ENCODE results near the gene TOLLIP. TPM values are rescaled to one million over a fixed set of nuclear protein-coding genes. Genes with fewer than 3 reads are reported as not detected.
"Not testable (repeated sequence)": the region's sequence is repeated elsewhere in the genome, so short reads cannot be mapped to it uniquely, and the experiment has no call there.

TOLLIP gene
- total and polyA plus RNA-seq, 8 donors: 14.9 to 119 (median 35.8) TPM

DNA sequence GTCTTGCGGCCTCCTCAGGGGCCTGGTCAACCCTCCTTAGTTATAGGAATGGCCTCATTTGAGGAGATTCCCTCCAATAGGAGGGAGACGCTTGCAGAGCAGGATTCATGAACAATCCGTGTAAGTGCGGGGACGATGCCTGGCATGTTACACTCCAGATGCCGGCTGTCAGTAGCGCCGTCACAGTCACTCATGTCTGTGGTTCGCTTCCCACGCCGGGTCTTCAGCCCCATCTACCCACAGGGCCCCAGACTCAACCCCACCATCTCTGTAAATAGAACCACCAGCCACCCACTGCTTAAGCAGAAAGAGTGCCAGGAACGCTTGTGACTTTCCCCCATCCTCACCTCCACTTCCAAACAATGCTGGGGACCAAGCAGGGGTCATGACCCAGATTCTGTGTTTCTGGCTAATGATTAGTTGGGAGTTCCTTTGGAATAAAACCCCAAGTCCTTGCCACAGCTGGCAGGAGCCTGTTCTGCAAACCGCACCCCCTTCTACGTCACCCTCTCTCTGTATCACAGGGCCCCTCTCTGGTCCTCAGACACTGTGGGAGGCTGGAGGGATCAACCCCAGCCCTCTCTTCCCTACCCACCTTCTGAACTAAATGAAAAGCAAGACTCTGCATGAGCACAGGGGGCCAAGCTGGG, 38.8 kb upstream of the TOLLIP start:
- WGBS, 5 donors: 83 to 91% (median 88%) methylated on average over 13 to 14 of the region's 14 CpGs
- Histone ChIP-seq H3K4me1 (no peaks in the 10 kb centered on the region), H3K36me3 (no peaks in the 10 kb centered on the region), H3K27ac (no peak overlapping the region), H3K27me3 (peaks cover 0 to 20% (median 18%) of the 10 kb centered on the region in 3 donors), H3K9me3 (no peaks in the 10 kb centered on the region), H3K4me3 (no peak overlapping the region)
- DNase-seq: no peak
- TF ChIP-seq EP300 (IDR thresholded peaks at IDR 0.05) (no peak), POLR2A (IDR thresholded peaks at IDR 0.05) (no peak), POLR2AphosphoS5 (IDR thresholded peaks at IDR 0.05) (no peak)
- TF ChIP-seq, protein P1, sequence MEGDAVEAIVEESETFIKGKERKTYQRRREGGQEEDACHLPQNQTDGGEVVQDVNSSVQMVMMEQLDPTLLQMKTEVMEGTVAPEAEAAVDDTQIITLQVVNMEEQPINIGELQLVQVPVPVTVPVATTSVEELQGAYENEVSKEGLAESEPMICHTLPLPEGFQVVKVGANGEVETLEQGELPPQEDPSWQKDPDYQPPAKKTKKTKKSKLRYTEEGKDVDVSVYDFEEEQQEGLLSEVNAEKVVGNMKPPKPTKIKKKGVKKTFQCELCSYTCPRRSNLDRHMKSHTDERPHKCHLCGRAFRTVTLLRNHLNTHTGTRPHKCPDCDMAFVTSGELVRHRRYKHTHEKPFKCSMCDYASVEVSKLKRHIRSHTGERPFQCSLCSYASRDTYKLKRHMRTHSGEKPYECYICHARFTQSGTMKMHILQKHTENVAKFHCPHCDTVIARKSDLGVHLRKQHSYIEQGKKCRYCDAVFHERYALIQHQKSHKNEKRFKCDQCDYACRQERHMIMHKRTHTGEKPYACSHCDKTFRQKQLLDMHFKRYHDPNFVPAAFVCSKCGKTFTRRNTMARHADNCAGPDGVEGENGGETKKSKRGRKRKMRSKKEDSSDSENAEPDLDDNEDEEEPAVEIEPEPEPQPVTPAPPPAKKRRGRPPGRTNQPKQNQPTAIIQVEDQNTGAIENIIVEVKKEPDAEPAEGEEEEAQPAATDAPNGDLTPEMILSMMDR (IDR thresholded peaks at IDR 0.05): no peak
- intact Hi-C loops (cut with DNase I; ENCODE audit: low total_unique reads): no loop called here

DNA sequence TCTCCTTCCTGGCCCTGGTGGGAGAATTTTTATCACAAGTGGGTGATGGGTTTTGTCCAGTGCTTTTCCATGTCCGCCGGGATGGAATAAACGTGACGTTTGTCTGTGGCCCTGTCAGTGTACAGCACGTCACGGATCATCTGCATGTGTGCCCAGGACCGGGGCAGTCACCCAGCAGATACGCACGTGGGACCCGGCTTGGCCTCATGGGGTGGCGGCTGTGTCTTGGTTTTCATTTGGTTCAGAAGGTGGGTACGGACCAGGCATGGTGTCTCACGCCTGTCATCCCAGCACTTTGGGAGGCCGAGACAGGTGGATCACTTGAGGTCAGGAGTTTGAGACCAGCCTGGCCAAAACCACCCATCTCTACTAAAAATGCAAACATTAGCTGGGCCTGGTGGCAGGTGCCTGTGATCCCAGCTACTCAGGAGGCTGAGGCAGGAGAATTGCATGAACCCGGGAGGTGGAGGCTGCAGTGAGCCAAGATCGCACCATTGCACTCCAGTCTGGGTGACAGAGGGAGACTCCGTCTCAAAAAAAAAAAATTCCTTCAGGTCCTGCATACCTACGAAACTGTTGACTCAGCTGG, 38.1 kb upstream of the TOLLIP start:
- H3K9me3 ChIP-seq; H3K4me3 ChIP-seq; H3K36me3 ChIP-seq; H3K27ac ChIP-seq; DNase-seq; H3K4me1 ChIP-seq; intact Hi-C loops (cut with DNase I; ENCODE audit: low total_unique reads): not testable (repeated sequence)
- H3K27me3 ChIP-seq: peaks cover 0 to 18% (median 18%) of the 10 kb centered on the region in 3 donors
- 88 to 95% (median 94%) methylated on average over 18 of the region's 18 CpGs for WGBS, 5 donors

DNA sequence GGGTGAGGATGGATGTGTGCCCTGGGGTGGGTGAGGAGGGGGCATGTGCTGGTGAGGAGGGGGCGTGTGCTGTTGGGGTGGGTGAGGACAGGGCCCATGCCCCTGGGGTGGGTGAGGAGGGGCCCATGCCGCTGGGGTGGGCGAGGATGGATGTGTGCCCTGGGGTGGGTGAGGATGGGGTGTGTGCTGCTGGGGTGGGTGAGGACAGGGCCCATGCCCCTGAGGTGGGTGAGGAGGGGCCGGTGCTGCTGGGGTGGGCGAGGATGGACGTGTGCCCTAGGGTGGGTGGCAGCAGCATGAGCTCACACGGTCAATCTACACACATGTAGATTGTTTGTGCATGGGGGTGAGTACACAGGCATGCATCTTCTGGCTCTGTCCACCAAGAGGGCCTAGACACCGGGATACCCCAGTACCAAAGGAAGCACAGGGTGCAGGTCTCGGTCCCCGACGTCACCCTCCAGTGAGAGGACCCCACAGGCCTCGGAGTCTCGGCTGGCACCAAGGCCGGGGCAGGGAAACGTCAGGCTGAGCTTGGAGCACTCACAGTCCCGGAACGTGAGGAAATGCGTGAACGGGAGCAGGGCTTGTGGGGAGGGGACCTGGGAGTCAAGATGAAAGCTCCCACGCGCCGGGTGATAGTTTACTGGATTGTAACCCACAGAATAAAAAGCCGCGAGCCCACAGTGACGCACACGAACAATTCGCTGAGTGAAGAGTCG, 37.4 kb upstream of the TOLLIP start:
- H3K4me1 ChIP-seq: peaks cover 0 to 4% (median 2%) of the 10 kb centered on the region in 4 donors
- TF ChIP-seq, protein P1 (IDR thresholded peaks at IDR 0.05): no peak
- TF ChIP-seq POLR2AphosphoS5 (IDR thresholded peaks at IDR 0.05) (no peak), EP300 (IDR thresholded peaks at IDR 0.05) (no peak), POLR2A (IDR thresholded peaks at IDR 0.05) (no peak)
- WGBS, 5 donors: 87 to 93% (median 88%) methylated on average over 26 to 28 of the region's 28 CpGs
- no peak for DNase-seq
- H3K36me3 ChIP-seq: no peaks in the 10 kb centered on the region
- H3K9me3 ChIP-seq: no peaks in the 10 kb centered on the region
- H3K27ac ChIP-seq: no peak overlapping the region
- peaks cover 0 to 18% (median 18%) of the 10 kb centered on the region in 3 donors for H3K27me3 ChIP-seq
- intact Hi-C loops (cut with DNase I; ENCODE audit: low total_unique reads): no loop called here
- no peak overlapping the region for H3K4me3 ChIP-seq

DNA sequence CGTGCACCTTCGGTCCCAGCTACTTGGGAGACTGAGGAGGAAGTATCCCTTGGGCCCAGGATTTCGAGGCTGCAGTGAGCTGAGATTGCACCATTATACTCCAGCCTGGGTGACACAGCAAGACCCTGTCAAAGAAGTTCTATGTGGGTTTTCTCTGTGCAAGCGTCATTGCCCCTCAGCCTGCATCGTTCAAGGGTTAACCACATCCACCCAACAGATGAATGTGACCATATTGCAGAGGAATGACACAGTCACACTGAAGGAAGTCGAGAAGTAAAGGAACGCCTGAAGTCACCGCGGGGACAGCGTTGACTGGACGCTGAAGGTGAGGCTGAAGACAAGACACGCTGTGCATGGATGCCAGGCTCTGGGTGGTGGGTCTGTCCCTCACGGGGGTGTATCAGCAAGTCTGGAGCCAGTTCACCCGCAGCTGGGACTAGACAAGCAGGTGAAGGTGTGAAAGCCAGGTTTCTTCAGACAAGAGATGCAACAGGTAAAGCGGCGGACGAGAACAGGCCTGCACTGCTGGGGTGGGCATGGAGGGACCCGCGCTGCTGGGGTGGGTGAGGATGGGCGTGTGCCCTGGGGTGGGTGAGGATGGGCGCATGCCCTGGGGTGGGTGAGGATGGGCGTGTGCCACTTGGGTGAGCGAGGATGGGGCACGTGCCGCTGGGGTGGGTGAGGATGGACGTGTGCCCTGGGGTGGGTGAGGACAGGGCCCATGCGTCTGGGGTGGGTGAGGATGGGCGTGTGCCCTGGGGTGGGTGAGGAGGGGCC, 36.5 kb upstream of the TOLLIP start:
- no peak overlapping the region for H3K27ac ChIP-seq
- peaks cover 0 to 6% (median 2%) of the 10 kb centered on the region in 4 donors for H3K4me1 ChIP-seq
- intact Hi-C loops (cut with DNase I; ENCODE audit: low total_unique reads): no loop called here
- TF ChIP-seq, protein P1 (IDR thresholded peaks at IDR 0.05): no peak
- TF ChIP-seq POLR2A (IDR thresholded peaks at IDR 0.05): no peak
- no peak for TF ChIP-seq POLR2AphosphoS5 (IDR thresholded peaks at IDR 0.05)
- TF ChIP-seq EP300 (IDR thresholded peaks at IDR 0.05): no peak
- no peaks in the 10 kb centered on the region for H3K9me3 ChIP-seq
- no peaks in the 10 kb centered on the region for H3K36me3 ChIP-seq
- DNase-seq: peak in 1 of 2 donors; percentile 17
- WGBS, 5 donors: 80 to 87% (median 85%) methylated on average over 22 to 28 of the region's 28 CpGs
- H3K27me3 ChIP-seq: peaks cover 0 to 18% (median 18%) of the 10 kb centered on the region in 3 donors
- no peak overlapping the region for H3K4me3 ChIP-seq

All from stomach (tissue), 9 donors.